GM21390 (cell line): ENCODE measurements around the gene FOXI1.

Source experiments
- ATAC-seq: cut with Tn5 transposase; IDR thresholded peaks from one replicate; pipeline ENCODE4 v1.9.1; 2021; ENCODE audit not compliant: unreplicated experiment

The FOXI1 gene

GRCh38 chr5:170148430-170149205, 42.9 kb downstream of the FOXI1 start:
- ATAC-seq = no peak

- no peak for ATAC-seq
These were observed 43.5 kb downstream of the FOXI1 start for GRCh38 chr5:170149206-170149515.

GRCh38 chr5:170150713-170151096, 45.0 kb downstream of the FOXI1 start:
- ATAC-seq = no peak

DNA sequence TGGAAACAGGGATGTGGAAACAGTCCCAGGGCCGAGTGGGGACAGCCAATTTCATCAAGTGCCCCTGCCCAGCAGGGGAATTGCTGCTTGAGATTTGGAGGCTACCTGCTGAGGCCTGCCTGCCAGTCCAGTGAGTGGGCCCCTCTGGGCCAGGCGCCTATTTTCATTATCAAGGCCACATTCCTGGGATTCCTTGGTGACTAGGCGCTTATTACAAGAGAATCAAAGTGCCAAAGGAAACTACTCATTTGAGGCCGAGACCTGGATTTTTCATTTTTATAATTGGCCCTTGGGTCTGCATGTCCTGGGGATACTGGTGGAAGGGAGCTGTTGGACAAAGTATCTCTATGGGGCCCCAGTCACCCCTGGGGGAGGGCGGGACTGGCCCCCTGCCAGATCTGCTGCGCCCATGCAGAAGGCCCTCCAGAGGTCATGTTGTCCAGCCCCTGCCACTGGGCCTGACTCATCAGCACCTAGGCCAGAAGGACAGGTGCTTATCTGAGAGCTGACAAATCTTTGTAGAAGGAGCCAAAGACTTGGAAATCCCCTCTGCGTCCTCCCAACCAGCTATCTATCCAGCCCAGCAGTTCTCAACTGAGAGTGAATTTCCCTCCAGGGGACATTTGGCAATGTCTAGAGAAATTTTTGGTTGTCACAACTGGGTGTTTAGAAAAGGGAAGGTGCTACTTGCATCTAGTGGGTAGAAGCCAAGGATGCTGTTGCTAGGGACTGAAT, 45.6 kb downstream of the FOXI1 start:
- no peak for ATAC-seq

DNA sequence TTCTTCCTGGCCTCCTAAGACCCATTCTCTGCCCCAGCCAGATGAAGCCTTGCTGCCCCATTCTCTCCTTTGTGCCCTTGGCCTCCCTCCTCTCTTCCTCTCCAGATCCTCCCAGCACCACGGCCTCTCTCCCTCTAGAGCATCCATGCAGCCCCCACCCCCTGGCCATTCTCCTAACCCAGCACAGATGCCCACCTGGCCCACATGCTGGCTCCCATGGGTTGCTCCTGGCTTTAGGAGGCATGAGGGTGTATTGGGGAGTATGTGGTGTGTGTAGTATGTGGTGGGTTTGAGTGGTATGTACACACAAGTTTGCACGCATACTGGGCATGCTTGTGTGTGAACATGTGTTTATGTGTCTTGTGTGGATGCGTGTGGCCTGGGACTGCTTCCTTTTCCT, 47.1 kb downstream of the FOXI1 start:
- no peak for ATAC-seq

DNA sequence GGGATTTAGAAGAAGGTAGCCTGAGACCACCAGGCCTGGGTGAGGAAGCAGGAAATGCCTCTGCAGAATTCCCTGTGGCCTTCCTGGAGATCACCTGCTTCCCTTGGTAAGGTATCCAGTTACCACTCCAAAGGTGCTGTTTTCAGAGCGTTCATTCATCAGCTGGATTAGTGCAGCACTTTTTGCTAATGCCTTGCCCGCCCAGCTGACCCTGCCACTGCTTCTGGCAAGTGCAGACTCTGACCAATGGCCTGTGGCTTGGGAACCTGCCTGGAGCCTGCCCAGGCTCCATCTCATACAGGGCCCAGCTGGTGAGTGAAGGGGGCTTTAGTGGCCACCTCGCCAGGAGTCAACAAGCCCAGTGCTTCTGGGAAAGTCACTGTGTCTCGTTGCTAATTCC, 48.6 kb downstream of the FOXI1 start:
- no peak for ATAC-seq

- no peak for ATAC-seq
These were observed 49.0 kb downstream of the FOXI1 start for GRCh38 chr5:170154744-170155143.

DNA sequence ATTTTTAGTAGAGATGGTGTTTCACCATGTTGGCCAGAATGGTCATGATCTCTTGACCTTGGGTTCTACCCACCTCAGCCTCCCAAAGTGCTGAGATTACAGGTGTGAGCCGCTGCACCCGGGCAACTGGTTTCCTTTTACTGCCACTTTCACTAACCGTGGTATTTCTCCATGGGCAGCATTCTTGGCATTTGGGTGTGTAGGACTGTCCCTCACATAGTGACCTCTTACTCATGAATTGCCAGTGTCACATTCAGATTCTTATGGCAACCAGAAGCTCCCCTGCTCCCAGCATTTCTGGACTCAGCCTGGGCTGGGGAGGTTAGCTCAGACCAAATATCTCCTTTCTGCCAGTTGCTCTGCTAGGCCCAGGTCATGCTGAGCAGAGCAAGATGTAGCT, 50.1 kb downstream of the FOXI1 start:
- no peak for ATAC-seq

GRCh38 chr5:170159101-170159698, 53.5 kb downstream of the FOXI1 start:
- ATAC-seq = no peak
